GM23248 (cell line): ENCODE data around the gene STIM1.

Experiments used
- EZH2 ChIP-seq: fragments of 200-600 bp; sonication (generic); IDR thresholded peaks from 2 replicates; pipeline ENCODE4 v1.6.1; 2018; ENCODE audit warnings: antibody characterized with exemption, mild to moderate bottlenecking; ENCODE audit not compliant: insufficient read depth, poor library complexity, severe bottlenecking
- EZH2phosphoT487 ChIP-seq: fragments of 200-600 bp; sonication (generic); IDR thresholded peaks from 2 replicates; pipeline ENCODE4 v1.6.1; 2018; ENCODE audit warnings: antibody characterized with exemption, moderate library complexity, mild to moderate bottlenecking, low read depth; ENCODE audit not compliant: insufficient read depth

DNA sequence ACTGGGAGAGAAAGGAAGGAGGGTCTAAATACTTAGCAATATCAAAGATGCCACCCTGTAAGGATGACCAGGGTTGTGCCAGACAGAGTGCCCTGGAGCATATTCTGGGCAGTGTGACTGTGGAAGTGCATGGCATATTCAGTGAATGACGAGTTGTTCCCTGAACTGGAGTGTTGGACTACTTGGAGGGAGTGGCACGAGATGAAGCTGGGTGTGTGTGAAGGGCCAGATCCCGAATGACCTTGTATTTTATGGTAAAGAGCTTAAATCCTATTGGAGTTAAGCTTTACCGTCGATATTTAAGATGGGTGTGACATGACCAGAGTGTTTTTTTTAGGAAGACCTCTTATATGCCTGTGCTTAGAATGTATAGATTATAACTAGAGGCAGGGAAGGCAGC lies 48.8 kb downstream of the STIM1 start:
- TF ChIP-seq EZH2 = no peak
- TF ChIP-seq EZH2phosphoT487 = no peak
